ENCODE measurements around the gene INSYN1. TPM values are rescaled to one million over a fixed set of nuclear protein-coding genes. Genes with fewer than 3 reads are reported as not detected.

INSYN1 gene
- total RNA-seq, 4 donors from 2014 or later: 2.7 to 11.6 (median 7.7) TPM

DNA sequence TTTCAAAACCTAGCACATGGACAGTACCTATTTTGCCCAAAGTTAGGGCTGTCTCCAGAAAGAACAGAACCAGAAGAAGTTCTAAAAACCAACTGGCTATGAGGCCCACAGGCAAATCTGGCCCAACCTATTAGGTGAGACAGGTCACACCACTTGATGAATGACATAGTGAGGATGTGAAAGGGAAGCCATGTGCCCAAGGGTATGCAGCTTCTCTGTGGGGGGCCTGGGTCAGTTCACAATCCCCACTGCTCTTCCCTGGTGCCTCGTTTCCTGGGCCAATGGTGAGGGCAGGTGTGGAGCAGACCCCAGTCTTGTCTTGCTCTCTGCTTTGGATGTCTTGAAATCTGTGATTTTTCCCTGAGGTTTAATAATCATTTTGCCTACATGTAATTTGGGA lies 8.9 kb downstream of the INSYN1 start:
- peaks cover 0 to 6% (median 4%) of the 10 kb centered on the region in 3 donors for H3K27me3 ChIP-seq
- H3K27ac ChIP-seq: no peak overlapping the region
- in situ Hi-C loops (cut with MboI; ENCODE audit: low sequenced_read_pairs in 4 of 4) (no loop called here), intact Hi-C loops (cut with DNase I; ENCODE audit: low total_unique reads) (no loop called here)
- ATAC-seq (no peak), DNase-seq (no peak)
- no peak overlapping the region for H3K4me3 ChIP-seq
- TF ChIP-seq POLR2A (IDR thresholded peaks at IDR 0.05): no peak
- TF ChIP-seq, protein P1, sequence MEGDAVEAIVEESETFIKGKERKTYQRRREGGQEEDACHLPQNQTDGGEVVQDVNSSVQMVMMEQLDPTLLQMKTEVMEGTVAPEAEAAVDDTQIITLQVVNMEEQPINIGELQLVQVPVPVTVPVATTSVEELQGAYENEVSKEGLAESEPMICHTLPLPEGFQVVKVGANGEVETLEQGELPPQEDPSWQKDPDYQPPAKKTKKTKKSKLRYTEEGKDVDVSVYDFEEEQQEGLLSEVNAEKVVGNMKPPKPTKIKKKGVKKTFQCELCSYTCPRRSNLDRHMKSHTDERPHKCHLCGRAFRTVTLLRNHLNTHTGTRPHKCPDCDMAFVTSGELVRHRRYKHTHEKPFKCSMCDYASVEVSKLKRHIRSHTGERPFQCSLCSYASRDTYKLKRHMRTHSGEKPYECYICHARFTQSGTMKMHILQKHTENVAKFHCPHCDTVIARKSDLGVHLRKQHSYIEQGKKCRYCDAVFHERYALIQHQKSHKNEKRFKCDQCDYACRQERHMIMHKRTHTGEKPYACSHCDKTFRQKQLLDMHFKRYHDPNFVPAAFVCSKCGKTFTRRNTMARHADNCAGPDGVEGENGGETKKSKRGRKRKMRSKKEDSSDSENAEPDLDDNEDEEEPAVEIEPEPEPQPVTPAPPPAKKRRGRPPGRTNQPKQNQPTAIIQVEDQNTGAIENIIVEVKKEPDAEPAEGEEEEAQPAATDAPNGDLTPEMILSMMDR (IDR thresholded peaks at IDR 0.05 in 4 of 5, conservative IDR thresholded peaks at IDR 0.05 in 1 of 5): no peak
- no peaks in the 10 kb centered on the region for H3K9me3 ChIP-seq
- peaks cover 0 to 6% of the 10 kb centered on the region in 2 donors for H3K4me1 ChIP-seq
- no peaks in the 10 kb centered on the region for H3K36me3 ChIP-seq

DNA sequence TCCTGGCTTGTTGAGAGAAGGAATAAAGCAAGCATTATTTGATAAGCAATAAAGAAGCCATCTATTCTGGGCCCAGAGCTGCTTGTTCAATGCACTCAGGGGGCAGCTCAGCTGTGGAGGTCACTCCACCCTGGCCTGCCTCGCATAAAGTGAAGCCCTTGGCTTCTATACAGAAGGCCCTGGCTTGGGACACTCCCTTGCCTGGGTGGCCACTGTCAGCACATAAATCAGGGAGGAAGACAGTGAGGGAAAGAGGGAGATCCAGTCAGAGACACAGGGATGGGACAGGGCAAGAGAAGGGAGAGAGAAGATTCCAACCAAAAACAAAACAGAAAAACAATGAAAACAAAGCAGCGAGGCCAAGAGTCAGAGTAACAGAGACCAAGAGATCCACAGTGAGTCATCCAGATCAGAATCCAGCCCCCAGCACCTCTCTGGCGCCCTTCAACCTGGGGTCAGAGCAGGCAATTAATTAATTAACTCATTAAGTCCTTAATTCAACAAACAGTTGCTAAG lies 11.8 kb downstream of the INSYN1 start:
- no peak for DNase-seq
- Histone ChIP-seq H3K27ac (no peak overlapping the region), H3K4me3 (no peak overlapping the region), H3K27me3 (peaks cover 0 to 6% (median 4%) of the 10 kb centered on the region in 3 donors), H3K9me3 (no peaks in the 10 kb centered on the region), H3K4me1 (no peaks in the 10 kb centered on the region), H3K36me3 (no peaks in the 10 kb centered on the region)
- in situ Hi-C loops (cut with MboI; ENCODE audit: low sequenced_read_pairs in 4 of 4): no loop called here
- intact Hi-C loops (cut with DNase I; ENCODE audit: low total_unique reads): no loop called here
- TF ChIP-seq POLR2A (IDR thresholded peaks at IDR 0.05): no peak
- TF ChIP-seq, protein P1 (IDR thresholded peaks at IDR 0.05 in 4 of 5, conservative IDR thresholded peaks at IDR 0.05 in 1 of 5): no peak
- ATAC-seq: no peak

DNA sequence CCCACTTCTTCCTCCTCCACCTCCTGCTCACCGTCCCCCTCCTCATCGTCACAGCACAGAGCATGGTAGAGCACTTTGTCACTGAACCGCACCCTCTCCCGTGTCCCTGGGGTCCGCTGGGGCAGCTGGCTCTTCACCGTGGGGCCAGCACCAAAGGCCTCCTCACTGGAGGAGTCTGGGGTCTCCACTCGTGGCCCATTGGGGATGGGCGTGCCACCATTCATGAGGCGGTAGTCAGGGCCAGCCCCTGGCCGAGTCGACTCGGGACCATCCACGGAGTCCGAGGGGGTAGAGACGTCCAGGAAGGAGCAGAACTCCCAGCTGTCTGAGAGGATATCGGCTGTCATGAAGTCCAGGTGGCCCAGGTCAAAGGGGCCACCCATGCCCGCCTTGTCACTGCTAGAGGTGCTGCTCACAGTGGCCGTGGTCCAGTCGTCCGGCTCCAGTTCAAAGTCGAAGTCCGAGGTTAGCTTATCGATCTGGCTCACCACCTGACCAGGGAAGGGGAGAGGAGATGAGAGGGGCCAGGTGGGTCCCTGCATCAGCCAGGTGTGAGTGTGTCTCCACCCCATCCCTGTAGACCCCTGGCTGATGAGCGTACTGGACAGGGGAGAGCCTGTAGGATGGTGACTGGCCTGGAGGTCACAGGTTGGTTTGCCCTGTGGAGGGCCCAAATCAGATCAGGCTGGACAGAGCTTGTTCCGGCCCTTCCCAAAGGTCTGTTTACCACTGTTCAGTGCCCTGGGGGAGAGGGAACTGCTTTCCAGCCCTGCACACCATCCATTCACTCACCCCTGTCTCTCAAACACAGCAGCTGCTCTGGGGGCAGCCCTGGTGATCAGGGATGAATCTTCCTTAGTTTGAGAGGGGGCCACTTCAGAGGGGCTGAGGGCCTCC lies 12.8 kb downstream of the INSYN1 start:
- no peak overlapping the region for H3K4me3 ChIP-seq

DNA sequence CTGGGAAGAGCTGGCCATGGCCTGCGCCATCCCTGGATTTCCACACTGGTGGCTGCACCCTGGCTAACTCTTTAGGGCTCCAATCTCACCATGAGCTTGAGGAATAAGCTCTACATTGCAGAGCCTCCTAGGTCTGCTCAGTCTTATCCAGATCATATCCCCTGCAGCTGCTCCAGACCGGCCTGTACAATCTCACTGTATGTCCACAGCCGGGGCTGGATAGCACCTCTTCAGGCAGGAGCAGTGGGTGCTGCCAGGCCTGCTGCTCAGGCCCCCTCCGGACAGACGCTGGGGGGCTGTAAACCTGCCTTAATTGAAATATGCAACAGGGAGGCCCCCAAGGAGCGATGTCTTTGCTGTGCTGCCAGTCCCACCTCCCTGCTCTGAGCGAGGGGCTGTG lies 15.6 kb downstream of the INSYN1 start:
- Histone ChIP-seq H3K9me3 (no peaks in the 10 kb centered on the region), H3K27me3 (peaks cover 0 to 13% (median 8%) of the 10 kb centered on the region in 3 donors), H3K4me3 (no peak overlapping the region), H3K36me3 (no peaks in the 10 kb centered on the region), H3K4me1 (no peaks in the 10 kb centered on the region), H3K27ac (no peak overlapping the region)
- DNase-seq: no peak
- intact Hi-C loops (cut with DNase I; ENCODE audit: low total_unique reads) (no loop called here), in situ Hi-C loops (cut with MboI; ENCODE audit: low sequenced_read_pairs in 4 of 4) (no loop called here)
- ATAC-seq: no peak
- TF ChIP-seq POLR2A (IDR thresholded peaks at IDR 0.05): no peak
- TF ChIP-seq, protein P1 (IDR thresholded peaks at IDR 0.05 in 4 of 5, conservative IDR thresholded peaks at IDR 0.05 in 1 of 5): no peak

More for the DNA sequence above, 12.8 kb downstream of the INSYN1 start:
- no peaks in the 10 kb centered on the region for H3K9me3 ChIP-seq
- in situ Hi-C loops (cut with MboI; ENCODE audit: low sequenced_read_pairs in 4 of 4) (no loop called here), intact Hi-C loops (cut with DNase I; ENCODE audit: low total_unique reads) (no loop called here)
- DNase-seq: no peak
- ATAC-seq: no peak
- H3K36me3 ChIP-seq: no peaks in the 10 kb centered on the region
- H3K27ac ChIP-seq: no peak overlapping the region
- no peaks in the 10 kb centered on the region for H3K4me1 ChIP-seq
- TF ChIP-seq, protein P1 (IDR thresholded peaks at IDR 0.05 in 4 of 5, conservative IDR thresholded peaks at IDR 0.05 in 1 of 5): no peak
- no peak for TF ChIP-seq POLR2A (IDR thresholded peaks at IDR 0.05)
- peaks cover 0 to 13% (median 12%) of the 10 kb centered on the region in 3 donors for H3K27me3 ChIP-seq
